MM.1S (cell line): ENCODE measurements around the gene SLC4A5.

ENCODE experiments used
- DNase-seq: peaks from one replicate; pipeline ENCODE4 v3.0.0-alpha.2; 2015
- H2AFZ ChIP-seq: fragments of 300-600 bp; sonication (generic); 2 replicates; pipeline ENCODE4 v1.6.0; 2016; ENCODE audit warnings: antibody characterized with exemption, low read length
- H3F3A ChIP-seq: fragments of 300-600 bp; sonication (generic); 2 replicates; pipeline ENCODE4 v1.6.1; 2016; ENCODE audit warnings: mild to moderate bottlenecking, antibody characterized with exemption, low read length, moderate library complexity, mixed read lengths; ENCODE audit not compliant: insufficient read depth
- H3K27ac ChIP-seq: fragments of 300-600 bp; sonication (generic); 2 replicates; pipeline ENCODE4 v1.5.1; 2016; ENCODE audit warnings: mild to moderate bottlenecking, low read length
- H3K27me3 ChIP-seq: fragments of 300-600 bp; sonication (generic); replicated peaks from 2 replicates; pipeline ENCODE4 v1.6.0; 2016; ENCODE audit warnings: low read length; ENCODE audit not compliant: insufficient read depth
- H3K36me3 ChIP-seq: fragments of 300-600 bp; sonication (generic); replicated peaks from 2 replicates; pipeline ENCODE4 v1.6.1; 2016; ENCODE audit warnings: mild to moderate bottlenecking, low read length, mixed read lengths; ENCODE audit not compliant: insufficient read depth
- H3K4me1 ChIP-seq: fragments of 300-600 bp; sonication (generic); 2 replicates; pipeline ENCODE4 v1.6.1; 2016; ENCODE audit warnings: low read length, mixed read lengths
- H3K4me2 ChIP-seq: fragments of 300-600 bp; sonication (generic); 2 replicates; pipeline ENCODE4 v1.6.0; 2016; ENCODE audit warnings: low read depth, low read length
- H3K4me3 ChIP-seq: fragments of 300-600 bp; sonication (generic); 2 replicates; pipeline ENCODE4 v1.5.1; 2016; ENCODE audit warnings: low read length, mixed read lengths
- H3K79me2 ChIP-seq: fragments of 300-600 bp; sonication (generic); 2 replicates; pipeline ENCODE4 v1.6.1; 2016; ENCODE audit warnings: mixed run types, low read length, mixed read lengths
- H3K9ac ChIP-seq: fragments of 300-600 bp; sonication (generic); 2 replicates; pipeline ENCODE4 v1.6.1; 2016; ENCODE audit warnings: low read length, mixed read lengths
- H3K9me2 ChIP-seq: fragments of 300-600 bp; sonication (generic); replicated peaks from 2 replicates; pipeline ENCODE4 v1.6.1; 2016; ENCODE audit warnings: mild to moderate bottlenecking, low read length, mixed read lengths; ENCODE audit not compliant: insufficient read depth
- H3K9me3 ChIP-seq: fragments of 300-600 bp; sonication (generic); replicated peaks from 2 replicates; pipeline ENCODE4 v1.6.1; 2016; ENCODE audit warnings: mild to moderate bottlenecking, low read length, mixed read lengths; ENCODE audit not compliant: insufficient read depth
- H4K20me1 ChIP-seq: fragments of 300-600 bp; sonication (generic); 2 replicates; pipeline ENCODE4 v1.6.1; 2016; ENCODE audit warnings: mild to moderate bottlenecking, low read length, moderate library complexity, mixed read lengths; ENCODE audit not compliant: insufficient read depth
- CTCF ChIP-seq: fragments of 300-600 bp; sonication (generic); IDR thresholded peaks from 2 replicates; pipeline ENCODE4 v1.5.1; 2016; ENCODE audit warnings: antibody characterized with exemption, low read length, mixed read lengths
- EZH2 ChIP-seq: fragments of 300-600 bp; sonication (generic); optimal IDR thresholded peaks from 2 replicates; pipeline ENCODE3; 2017; ENCODE audit warnings: low read depth, mild to moderate bottlenecking, antibody characterized with exemption, low read length, mixed read lengths
- EZH2phosphoT487 ChIP-seq: fragments of 300-600 bp; sonication (generic); IDR thresholded peaks from 2 replicates; pipeline ENCODE4 v1.6.1; 2018; ENCODE audit warnings: antibody characterized with exemption, low read length

SLC4A5 gene

DNA sequence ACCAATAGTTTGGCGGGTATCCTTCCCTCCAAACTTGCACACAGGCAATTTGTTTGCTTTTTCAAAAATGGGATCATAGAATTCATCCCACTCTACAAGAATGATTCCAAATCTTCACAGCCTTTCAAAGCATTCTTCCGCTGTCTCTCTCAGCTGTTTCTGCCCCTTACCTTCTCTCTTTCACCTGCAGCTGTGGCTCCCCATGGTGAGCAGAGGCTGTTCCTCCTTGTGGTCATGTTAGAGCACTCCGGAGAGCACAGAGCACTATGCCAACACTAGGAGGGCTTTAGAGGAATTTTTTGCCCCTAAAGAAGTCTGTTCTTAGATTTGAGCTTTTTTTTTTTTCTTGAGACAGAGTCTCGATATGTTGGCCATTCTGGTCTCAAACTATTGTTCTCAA lies 114.4 kb downstream of the SLC4A5 start:
- Histone ChIP-seq H3K27me3 (no peaks in the 10 kb centered on the region), H3K4me3 (no peak overlapping the region), H3K9me3 (no peaks in the 10 kb centered on the region), H2AFZ (no peak overlapping the region), H3K27ac (no peak overlapping the region), H3K9ac (no peak overlapping the region), H3K9me2 (no peaks in the 10 kb centered on the region), H3K4me2 (no peak overlapping the region), H3K79me2 (no peaks in the 10 kb centered on the region), H3K4me1 (no peaks in the 10 kb centered on the region), H3F3A (no peaks in the 10 kb centered on the region), H3K36me3 (no peaks in the 10 kb centered on the region), H4K20me1 (no peaks in the 10 kb centered on the region)
- TF ChIP-seq EZH2phosphoT487: no peak
- TF ChIP-seq EZH2: no peak
- no peak for TF ChIP-seq CTCF
- no peak for DNase-seq

DNA sequence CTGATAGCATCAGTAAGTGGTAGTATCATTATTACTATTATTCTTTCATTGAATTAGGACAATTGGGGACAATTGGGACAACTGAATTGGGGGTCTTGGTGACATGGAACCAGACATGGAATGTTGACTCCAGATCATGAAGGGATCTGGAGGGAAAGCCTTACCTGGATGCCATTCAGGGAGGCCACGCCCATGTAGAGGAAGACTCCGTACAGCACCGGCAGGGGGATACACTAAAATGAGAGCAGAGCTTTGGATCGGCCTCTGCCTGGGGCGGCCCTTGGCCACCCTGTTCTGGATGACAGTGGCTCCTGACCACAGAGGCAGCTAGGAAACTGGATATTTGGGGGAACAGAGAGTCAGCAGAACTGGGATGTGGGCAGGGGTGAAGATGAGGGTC lies 115.6 kb downstream of the SLC4A5 start:
- DNase-seq: no peak
- TF ChIP-seq EZH2: no peak
- TF ChIP-seq CTCF: no peak
- TF ChIP-seq EZH2phosphoT487: no peak
- Histone ChIP-seq H3K27ac (no peak overlapping the region), H3K79me2 (no peaks in the 10 kb centered on the region), H3K4me3 (no peak overlapping the region), H3K9me2 (no peaks in the 10 kb centered on the region), H3F3A (no peaks in the 10 kb centered on the region; the same call in 1 of the 2 replicates), H3K4me2 (no peak overlapping the region), H3K9me3 (no peaks in the 10 kb centered on the region), H3K9ac (no peak overlapping the region), H3K36me3 (no peaks in the 10 kb centered on the region), H3K4me1 (no peaks in the 10 kb centered on the region), H3K27me3 (no peaks in the 10 kb centered on the region), H4K20me1 (no peaks in the 10 kb centered on the region), H2AFZ (no peak overlapping the region)

- H3K4me3 ChIP-seq: no peak overlapping the region
- no peak for TF ChIP-seq CTCF
- no peak for TF ChIP-seq EZH2
- TF ChIP-seq EZH2phosphoT487: no peak
- no peaks in the 10 kb centered on the region; the same call in 1 of the 2 replicates for H3F3A ChIP-seq
- no peak overlapping the region for H2AFZ ChIP-seq
- H3K4me2 ChIP-seq: no peak overlapping the region
- H3K27me3 ChIP-seq: no peaks in the 10 kb centered on the region
- H4K20me1 ChIP-seq: no peaks in the 10 kb centered on the region
- H3K4me1 ChIP-seq: no peaks in the 10 kb centered on the region
- H3K9me3 ChIP-seq: no peaks in the 10 kb centered on the region
- H3K27ac ChIP-seq: no peak overlapping the region
- no peaks in the 10 kb centered on the region for H3K9me2 ChIP-seq
- H3K79me2 ChIP-seq: no peaks in the 10 kb centered on the region
- no peak for DNase-seq
- no peak overlapping the region for H3K9ac ChIP-seq
- H3K36me3 ChIP-seq: no peaks in the 10 kb centered on the region
These were observed 116.5 kb downstream of the SLC4A5 start for GRCh38 chr2:74226648-74227213.
